SKM-1 treated with dmso at 0.1 percent for 144 hours (cell line): Measurements from ENCODE around the gene SV2C.
"Not testable (repeated sequence)": the region's sequence is repeated elsewhere in the genome, so short reads cannot be mapped to it uniquely, and the experiment has no call there.

Experiments
- DNase-seq: peaks from one replicate; lab custom pipeline; 2025; ENCODE audit not compliant: unreplicated experiment; lab: John Stamatoyannopoulos, UW

SV2C gene

DNA sequence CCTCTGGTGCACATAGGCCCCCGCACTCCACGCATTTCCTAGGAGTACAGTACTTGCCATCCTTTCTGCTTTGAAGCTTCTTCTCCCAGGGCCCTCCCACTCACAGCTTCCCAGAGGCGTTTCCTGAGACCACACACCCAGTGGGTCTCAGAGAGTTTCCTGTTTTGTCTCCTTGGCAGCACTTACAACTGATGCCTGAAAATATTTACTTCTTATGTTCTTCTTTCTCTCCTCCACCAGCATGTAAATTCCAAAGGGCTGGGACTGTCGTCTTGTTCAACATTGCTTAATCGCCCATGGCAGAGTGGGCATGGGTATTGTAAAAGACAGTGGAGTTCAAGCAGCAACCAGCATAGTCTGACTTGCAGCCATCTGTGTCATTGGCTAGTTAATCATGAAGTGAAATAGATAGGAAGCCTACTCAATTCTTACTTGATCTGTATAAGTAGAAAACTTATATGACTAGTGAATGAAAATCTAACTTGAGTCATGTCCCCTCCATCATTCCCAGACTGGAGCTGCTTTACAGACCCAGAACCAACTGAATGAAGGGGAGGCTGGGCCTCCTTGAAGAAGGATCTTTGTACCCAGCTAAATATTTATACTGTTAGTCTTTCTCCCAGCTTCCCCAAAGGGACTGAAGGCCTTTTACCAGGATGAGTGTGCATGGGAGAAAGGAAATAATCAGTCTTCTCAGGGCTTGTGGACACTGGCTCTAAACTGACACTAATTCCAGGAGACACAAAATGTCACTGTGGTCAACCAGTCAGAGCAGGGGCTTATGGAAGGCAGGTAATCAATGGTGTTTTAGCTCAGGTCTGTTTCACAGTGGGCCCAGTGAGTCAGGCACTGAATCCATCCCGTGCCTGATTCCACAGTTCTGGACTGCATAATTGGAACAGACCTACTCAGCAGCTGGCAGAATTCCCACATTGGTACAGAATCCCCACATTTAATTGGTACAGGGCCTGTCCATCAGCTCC lies 116.4 kb downstream of the SV2C start:
- DNase-seq = no peak

DNA sequence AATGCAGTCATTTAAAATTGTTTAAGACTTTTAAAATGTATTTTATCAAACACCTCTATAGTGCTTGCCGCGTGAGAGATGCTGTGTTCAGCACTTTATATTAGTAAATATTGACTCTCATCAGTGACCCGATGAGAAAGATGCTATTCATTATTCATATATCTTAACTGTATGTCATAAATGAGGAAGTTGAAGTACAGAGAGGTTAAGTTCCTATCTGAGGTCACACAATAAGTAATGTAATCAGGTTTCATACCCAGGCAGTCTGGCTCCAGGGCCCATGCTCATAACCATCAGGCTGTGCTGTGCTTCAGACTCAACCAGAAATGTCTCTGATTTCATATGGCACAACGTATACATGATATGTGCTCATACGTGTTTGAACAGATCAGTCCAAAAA lies 119.0 kb downstream of the SV2C start:
- peak; percentile 22 for DNase-seq

DNA sequence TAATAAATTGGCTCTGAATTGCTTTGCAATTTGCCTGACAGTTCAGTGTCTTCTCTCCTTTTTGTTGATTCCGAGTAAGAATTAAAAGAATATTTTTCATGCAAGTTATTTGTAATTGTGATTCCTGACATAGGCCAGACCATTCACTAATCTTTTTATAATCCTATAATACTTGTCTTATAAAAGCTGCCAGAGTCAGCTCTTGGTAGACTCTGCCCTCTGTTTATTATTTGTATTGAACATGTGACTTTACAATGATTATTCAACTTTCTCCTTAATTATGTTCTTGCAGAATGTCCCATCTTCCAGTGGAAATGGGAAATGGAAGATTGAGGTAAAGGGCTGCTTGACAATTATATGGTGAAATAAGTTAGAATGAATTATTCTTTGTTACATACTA lies 121.0 kb downstream of the SV2C start:
- no peak for DNase-seq

DNA sequence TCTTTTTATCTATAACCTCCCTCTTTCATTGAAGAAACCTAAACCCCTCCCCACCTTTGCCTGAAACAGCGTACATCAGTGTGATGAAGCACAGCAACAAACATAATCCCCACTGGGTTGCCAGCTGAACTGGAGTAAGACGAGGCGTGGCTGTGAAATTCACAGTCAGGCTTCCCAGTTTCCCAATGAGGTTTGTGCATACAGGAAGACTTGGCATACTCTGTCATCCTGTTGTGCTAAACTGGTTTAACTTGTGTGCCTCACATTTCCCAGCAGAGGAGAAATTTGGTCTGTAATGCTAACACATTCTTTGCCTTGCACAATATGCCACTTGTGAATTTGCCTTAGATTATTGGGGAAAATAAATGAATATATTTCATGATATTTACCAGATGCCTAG lies 121.5 kb downstream of the SV2C start:
- no peak for DNase-seq

DNA sequence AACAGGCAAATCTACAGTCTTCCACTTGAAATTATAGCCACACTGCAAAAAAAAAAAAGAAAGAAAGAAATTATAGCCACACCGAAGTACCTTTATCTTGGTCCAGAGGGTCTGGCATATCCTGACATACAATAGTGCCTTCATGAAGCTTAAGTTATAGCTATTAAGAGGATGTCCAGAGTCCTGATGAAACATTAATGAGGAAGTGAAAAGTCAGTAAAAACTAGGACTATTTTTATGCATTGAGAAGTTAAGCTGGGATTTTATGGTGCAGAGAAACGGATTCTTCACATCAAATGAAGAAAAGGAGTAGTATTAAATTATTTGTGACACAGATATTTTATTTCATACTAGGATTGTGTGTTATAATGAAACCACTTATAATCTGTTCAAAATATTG lies 123.9 kb downstream of the SV2C start:
- peak; percentile 14 for DNase-seq

DNA sequence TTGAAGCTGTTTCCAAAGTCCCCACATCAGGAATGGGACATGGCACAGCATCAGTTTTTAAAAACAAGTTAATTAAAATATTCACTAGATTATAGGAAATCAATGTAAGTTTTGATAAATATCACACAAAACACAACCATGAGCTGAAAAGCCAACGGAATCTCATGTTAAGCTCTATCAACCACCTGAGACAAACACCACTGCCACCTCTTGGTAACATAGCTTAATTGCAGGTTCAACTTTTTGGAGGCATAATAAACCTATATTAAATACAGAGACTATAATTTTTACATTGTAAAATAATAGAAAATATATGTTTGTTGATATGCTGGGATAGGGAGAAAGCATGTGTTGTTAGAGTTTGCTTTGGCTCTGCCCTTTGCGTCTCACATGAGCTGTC lies 126.1 kb downstream of the SV2C start:
- no peak for DNase-seq

DNA sequence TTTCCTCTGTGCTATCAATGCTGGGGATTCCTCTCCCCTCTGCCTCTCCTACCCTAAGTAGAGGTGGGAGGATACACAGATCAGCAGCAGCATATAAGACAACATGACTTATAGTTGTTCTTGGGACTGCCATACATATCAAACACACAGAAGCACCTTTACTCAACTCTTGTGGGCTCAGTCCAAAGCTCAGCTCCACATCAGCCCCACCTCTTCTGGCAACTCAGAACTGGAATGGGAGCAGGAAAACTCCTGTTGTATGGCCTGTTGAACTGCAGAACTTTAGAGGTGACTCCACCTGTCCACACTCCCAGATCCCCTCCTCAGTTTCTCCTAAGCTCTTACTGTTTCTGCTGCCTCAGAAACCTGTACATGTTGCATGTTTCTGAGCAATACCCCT lies 127.8 kb downstream of the SV2C start:
- no peak for DNase-seq

DNA sequence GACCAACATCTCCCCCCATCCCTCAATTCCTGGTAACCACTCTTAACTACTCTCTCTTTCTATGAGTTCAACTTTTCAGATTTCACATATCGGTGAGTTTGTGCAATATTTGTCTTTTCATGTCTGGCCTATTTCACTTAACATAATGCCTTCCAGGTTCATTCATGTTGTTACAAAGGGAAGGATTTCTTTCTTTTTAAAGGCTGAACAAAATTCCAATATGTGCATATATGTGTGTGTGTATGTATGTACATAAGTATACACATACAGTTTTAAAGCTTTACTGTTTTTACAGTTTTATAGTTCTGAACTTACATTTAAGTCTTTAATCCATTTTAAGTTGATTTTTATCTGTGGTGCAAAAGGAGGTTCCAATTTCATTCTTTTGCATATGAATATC lies 130.7 kb downstream of the SV2C start:
- DNase-seq = no peak

DNA sequence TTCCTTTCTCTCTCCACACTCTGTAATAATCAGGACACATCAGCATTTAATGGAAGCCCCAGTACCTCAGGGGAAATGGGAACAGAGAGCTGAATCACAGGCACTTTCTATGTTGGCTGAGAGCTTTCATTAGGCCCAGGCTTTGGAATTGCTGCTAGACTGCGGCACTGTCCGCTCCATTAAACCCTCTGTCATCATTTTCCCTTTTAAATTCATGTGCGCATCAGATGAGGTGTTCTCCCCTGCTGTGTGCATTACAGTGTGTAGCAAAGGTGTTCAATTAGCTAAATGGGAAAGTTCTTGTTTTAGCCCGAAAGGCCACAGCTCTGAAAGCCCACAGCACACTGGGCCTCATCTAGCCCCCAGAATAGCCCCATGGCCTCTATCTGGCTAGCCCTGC lies 133.6 kb downstream of the SV2C start:
- no peak for DNase-seq

DNA sequence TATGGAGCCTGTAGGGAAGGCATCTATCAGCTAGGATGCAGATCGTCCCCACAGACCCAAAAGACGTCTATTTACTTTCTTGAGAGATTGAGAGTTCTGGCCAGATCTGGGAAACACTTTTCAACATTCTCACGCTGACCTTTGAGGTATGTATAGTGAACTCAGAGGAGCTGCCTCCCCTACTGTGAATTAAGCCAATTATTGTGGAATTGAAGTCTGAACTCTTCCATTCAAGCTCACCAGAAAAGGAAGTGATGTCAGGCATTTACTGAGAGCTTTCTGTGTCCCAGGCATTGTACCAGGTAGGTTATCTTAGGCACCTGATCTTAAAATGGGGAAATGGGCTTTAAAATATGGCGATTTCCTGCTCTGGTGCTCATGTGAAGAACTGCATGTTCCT lies 136.5 kb downstream of the SV2C start:
- no peak for DNase-seq

DNA sequence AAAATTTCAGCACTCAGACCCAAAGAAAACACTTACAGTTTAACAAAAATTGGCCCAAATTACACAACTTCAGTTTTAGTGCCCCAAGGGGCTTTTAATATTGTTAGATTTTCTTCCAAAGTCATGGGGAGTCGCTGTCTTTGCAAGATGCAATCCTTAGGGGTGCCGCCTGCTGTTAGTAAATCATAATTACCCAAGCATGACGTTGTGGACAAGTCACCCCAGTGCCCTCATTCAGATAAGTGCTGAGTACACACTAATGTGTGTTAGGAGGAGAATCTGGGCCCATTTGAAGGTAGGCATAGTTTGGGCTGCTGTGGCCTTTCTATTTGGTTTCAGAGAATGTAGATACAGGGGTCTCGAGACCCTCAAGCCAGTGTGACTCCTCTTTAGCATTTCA lies 138.1 kb downstream of the SV2C start:
- DNase-seq = no peak

DNA sequence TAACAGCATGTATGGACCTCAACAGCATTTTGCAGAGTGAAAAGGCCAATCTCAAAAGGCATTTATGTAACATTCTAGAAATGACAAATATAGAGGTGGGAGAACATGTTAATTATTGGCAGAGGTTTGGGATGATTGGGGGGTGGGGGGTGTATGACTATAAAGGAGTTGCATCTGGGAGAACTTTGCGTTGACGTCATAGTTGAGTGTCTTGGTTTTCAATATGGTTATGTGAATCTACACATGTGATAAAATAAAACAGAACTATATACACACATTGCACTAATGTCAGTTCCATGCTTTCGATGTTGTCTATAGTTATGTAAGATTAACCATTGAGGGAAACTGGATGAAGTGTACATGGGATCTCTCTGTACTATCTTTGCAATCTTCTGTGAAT lies 139.1 kb downstream of the SV2C start:
- DNase-seq = no peak

DNA sequence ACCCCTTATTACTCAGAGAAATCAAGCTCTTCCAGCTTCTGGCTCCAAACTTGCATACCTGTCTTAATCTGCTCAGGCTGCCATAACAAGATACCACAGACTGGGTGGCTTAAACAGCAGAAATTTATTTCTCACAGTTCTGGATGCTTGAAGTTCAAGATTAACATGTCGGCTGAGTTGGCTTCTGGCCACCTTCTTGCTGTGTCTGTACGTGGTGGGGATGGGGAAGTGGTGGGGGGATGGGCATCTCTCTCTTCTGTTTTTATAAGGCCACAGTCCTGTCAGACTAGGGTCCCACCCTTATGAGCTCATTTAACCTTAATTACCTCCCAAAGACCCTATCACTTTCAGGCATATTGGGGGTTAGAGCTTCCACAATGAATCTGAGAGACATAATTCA lies 140.5 kb downstream of the SV2C start:
- DNase-seq = no peak

DNA sequence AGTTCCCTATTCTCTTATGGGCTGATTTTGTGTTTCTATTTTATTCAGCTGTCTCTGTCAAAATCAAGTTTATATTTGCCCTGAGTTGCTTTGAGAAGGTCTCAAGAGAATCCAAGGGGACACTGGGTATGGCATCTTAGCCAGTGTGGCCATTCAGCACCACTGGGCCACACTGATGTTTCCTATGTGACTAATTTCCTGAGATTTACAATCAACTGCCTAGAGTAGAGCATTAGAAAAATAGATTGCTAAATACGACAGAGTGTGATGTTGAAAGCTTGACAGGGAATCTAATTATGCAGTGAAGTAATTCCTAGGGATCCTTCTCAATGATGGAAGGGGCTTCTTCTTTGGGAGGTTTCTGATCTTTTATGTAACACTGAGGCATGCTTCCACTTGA lies 141.7 kb downstream of the SV2C start:
- no peak for DNase-seq

DNA sequence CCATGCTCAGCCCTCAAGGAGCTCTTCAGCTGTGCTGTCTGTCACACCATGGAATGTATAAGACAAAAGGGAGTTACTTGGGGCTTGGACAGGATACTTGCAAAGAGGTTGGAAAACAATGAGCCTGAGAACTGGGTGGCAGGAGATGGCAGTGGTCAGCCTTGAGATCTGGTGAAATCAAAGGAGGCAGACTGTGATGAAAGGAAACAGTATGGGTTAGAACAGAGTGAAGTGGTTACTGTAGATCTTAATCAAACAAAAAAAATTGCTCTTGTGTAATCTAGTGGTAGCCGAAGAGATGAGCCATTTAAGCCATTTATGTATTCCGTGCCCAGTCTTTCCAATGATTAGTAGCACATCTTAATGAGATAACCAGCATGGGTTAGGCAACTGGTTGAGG lies 142.2 kb downstream of the SV2C start:
- DNase-seq = no peak

DNA sequence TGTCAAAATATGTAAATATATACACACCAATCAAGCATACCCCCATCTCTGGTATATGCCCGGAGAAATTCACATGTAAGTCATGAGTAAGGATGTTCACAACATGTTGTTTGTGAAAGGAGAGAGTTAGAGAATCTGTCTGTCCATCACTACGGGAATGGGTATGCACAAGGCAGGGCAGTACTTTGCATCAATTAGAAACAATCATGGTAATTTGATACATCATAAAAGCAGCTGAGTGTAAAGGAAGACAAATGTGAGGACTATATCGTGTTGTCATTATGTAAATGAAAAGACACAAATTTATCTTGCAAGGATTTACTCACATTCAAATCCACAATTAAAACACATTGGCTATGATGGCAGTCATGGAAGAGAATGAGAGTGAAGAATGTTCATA lies 146.7 kb downstream of the SV2C start:
- no peak for DNase-seq

DNA sequence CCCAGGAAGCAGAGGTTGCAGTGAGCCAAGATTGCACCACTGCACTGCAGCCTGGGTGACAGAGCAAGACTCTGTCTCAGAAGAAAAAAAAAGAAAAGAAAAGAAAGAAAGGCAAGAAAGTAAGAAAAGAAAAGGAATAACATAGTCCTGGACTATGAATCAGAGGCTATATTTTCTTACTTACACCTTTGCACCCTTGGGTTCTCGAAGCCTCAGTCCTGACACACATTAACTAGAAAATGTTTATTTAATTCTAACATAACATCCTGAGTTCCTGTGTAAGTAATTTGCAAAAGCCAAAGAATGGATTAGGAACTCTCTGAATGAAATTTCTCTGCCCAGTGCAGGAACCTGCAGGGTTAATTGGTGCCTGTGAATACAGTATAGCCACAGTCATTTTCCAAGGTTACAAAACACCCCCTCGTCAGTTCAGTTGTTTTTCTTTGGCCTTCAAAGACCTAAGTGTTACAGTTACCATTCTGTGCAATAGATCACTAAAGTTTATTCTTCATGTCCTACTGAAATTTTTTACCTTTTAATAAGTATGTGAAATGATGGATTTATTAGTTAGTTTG lies 147.6 kb downstream of the SV2C start:
- DNase-seq = no peak

DNA sequence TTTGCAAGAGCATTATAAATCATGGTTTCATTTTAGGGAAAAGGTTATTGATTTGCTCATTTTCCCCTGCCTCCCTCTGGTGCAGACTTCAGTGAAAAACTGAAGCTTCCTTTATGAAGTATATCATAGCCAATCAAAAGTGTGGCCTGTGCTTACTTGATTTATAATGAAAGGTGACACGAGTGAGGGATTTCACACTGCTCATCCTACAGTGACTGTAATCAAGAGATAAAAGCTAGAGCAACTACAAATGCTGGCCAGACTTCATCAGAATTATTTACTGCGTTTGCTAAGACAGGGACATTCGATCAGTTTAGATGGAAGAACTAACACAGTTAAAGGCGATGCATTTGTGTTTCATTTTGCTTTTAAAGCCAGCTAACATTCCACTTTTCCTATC lies 151.5 kb downstream of the SV2C start:
- no peak for DNase-seq

DNA sequence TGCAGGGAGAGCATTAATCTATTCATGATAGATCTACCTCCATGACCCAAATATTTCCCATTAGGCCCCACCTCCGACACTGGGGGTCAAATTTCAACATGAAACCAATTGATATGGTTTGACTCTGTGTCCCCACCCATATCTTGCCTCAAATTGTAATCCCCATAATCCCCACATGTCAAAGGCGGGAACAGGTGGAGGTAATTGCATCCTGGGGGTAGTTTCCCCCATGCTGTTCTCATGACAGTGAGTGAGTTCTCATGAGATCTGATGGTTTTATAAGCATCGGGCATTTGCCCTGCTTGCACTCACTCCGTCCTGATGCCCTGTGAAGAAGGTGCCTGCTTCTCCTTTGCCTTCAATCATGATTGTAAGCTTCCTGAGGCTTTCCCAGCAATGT lies 153.5 kb downstream of the SV2C start:
- no peak for DNase-seq

DNA sequence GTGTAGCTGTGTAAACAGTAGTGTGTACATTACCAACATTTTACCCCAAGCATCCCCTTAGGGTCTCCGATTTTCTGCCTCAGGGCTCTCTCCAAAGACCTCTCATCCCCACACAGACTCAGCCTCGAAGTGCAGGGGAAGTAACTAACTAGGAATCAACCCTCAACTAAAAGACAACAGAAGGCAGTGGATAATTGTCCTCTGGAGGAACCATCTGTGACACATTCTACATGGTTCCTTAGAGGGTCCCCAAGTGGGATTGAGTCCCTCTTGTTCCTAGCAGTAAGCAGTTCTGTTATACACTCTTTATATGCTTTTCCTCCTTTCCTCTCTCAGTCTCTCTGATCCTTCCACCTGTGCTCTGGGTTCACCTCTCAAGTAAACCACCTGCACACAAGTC lies 157.2 kb downstream of the SV2C start:
- no peak for DNase-seq

DNA sequence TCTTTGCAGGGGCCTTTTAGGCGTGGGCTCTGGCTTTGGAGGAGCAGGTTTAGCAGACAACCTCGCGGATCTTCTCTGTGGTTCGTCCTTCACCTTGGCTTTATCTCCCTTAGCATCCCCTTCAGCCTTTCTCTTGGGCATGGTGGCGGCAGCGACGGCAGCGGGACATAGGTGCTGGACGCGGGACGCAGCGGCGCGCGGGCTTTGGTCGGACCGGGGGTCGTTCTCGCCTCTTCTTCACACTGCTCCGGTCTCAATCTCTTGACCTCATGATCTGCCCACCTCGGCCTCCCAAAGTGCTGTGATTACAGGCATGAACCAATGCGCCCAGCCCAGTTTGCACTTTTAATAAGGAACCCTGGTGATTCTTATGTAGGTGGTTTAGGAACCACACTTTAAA lies 159.0 kb downstream of the SV2C start:
- not testable (repeated sequence) for DNase-seq

DNA sequence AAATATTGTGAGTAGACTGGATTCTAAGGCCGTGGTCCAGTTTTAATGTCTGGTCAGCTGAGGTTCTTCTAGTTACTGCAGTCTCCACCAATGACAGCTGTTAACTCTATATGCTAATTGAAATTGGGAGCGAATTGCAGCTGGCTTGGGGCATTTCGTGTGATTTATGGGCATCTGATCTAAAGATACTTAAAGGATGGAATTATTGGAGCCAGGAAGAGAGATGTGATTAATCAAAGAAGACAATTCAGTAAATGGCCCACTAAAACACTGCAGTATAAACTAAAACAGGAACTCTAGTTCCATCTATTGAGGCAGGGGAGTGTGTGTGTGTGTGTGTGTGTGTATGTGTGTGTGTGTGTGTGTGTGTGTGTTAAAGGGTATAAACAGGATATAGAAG lies 162.4 kb downstream of the SV2C start:
- no peak for DNase-seq

DNA sequence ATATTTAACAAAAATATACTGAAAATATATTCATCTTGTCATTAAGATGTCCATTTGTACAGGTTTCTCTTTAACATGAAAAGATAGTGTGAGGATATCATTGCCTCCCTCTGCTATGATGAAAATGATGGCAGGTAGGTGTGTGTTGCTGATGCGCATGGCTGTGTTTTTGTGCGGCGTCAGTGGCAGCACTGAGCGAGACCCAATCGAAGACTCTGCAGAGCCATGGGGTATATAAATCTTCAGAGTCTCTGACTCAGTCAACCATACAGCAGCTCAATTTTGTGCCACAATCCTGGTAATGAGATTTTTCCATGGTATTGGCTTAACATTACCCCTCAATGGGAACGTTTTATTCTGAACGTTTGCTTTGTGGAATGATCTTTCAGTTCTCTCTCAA lies 166.4 kb downstream of the SV2C start:
- no peak for DNase-seq
